HG02678 (cell line): Measurements from ENCODE around the gene WFIKKN1.
"Not testable (repeated sequence)": the region's sequence is repeated elsewhere in the genome, so short reads cannot be mapped to it uniquely, and the experiment has no call there.

Experiments
- ATAC-seq: cut with Tn5 transposase; IDR thresholded peaks from one replicate; pipeline ENCODE4 v1.9.1; 2021; ENCODE audit warnings: mild to moderate bottlenecking, moderate library complexity; ENCODE audit not compliant: unreplicated experiment

WFIKKN1 gene

DNA sequence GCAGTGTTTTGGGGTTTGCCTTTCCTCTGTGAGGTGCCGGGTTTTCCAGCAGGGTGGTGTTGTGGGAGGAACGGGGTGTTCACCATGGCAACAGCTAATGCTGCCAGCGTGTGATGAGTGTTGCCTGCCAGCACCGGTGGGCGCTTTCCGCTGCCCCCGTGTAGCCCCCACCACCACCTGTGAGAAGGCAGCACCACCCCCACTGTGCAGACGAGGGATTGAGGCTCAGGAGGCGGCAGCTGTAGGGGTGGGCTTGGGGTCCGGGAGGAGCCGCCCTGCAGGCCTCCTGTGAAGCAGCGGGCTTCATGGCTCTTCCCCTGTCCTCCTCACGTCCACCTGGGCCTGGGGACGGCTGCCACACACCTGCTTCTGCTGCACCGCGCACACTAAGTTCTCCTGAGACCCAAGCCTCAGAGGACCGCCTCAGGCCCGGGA is 35.7 kb upstream of the WFIKKN1 start:
- ATAC-seq = no peak

DNA sequence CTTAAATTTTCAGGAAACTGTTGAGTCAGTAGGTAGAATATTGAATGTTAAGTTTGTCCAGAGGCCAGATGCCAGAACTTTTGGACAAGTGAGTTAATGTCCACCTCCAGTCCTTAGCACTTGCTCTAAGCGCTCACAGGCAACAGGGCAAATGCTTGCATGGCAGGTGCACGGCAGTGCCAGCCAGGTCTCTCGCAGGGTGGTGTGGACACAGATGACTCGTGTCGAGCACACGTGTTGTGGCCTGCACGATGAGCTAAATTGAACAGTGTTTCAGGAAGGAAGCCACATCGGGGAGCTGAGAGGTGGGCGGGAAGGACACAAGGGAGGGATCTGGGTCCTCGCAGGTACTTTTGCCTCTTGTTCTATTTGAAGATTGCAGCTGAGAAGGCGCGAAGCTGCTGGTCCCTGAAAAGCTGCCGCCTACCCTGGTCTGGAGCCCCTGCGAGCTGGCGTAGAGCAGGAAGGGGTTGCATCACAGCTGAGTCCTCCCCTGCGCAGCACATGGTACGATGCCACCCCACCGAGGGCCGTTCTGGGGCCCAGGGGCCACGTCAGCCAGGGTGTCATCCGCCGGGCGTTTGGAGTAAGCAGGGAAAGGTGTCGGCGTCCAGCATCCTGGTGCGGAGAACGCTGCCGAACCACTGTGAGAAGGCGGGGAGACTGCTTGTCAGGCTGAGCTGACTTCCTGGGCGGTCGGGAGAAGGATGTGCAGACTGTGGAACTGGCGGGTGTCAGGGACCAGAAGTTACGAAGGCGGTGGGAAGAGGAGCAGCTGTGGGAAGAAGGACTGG is 34.6 kb upstream of the WFIKKN1 start:
- no peak for ATAC-seq

DNA sequence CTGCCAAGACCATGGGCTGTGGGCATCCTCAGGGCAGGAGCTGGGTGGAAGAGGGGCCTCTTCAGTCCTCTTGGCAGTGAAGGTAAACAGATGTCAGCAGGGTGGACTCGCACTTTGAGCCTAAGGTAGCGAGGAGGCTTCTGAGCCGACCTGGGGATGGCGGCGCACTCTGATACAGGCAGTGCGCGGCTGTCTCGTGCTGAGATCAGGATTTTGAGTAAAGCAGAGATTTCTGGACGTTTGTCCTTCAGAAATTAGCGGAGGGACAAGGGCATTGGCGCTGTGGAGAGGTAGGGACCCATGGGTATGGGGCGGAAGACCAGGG is 34.1 kb upstream of the WFIKKN1 start:
- no peak for ATAC-seq

DNA sequence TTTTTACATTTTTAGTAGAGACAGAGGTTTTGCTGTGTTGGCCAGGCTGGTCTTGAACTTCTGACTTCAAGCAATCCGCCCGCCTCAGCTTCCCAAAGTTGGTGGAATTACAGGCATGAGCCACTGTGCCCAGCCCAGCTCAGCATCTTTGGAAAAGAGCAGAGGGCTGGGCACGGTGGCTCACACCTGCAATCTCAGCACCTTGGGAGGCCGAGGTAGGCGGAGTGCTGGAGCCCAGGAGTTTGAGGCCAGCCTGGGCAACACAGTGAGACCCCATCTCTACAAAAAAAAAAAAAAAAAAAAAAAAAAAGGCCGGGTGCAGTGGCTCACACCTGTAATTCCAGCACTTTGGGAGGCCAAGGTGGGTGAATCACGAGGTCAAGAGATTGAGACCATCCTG is 33.1 kb upstream of the WFIKKN1 start:
- ATAC-seq = not testable (repeated sequence)

DNA sequence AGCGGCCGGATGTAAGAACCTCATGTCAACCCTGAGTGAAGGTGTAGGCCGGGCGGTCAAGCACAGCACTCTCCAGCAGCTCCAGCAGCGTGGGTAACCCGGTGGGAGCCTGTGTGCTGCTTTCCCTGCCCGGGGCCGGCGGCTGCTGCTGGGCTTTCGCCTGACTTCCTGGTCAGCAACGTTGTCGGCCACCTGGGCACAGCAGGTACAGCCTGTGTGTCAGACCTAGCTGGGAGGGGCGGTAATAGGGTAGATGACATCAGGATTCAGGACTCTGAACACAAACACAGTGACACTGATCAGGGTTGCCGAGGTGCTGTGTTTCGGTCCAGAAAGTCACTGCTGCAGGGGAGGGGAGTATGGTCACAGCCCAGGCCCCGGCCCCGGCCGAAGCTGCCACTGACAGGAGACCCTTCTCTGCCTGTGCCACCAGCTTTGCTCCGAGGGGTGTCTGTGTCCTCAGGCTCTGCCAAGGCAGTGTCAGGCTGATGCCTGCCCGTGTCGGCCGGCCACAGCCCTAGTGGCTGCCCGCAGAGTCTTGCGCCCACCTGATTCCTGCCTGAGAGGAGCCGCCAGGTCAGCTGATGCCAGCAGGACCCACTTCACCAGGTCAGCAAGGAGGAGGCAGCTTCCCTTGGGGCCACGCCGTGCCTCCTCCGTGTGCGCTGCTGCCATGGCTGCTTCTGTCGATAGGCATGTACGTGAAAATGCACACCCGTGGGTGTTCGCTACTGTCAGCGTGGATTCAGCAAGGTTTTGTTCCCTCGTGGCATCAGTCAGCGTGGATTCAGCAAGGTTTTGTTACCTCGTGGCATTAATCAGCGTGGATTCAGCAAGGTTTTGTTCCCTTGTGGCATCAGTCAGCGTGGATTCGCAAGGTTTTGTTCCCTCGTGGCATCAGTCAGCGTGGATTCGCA is 31.7 kb upstream of the WFIKKN1 start:
- ATAC-seq = no peak

DNA sequence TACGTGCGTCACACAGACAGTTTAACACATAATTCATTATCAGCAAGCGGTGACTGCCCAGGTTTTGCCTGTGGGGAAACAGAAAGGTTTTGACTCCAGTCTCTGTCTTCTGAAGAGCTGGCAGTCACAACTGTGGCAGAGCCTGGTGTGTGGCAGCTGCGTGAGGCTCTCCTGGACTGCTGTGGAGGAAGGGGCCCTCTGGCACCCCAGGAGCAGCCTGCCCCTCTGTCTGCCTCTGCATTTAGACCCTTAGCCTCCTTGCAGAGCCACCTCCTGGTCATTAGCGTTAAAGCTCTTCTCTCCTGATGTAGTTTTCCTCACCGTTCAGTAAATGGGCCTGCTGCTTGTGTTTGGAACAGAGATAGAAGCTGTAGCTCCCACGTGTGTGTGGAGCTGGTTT is 30.0 kb upstream of the WFIKKN1 start:
- no peak for ATAC-seq

DNA sequence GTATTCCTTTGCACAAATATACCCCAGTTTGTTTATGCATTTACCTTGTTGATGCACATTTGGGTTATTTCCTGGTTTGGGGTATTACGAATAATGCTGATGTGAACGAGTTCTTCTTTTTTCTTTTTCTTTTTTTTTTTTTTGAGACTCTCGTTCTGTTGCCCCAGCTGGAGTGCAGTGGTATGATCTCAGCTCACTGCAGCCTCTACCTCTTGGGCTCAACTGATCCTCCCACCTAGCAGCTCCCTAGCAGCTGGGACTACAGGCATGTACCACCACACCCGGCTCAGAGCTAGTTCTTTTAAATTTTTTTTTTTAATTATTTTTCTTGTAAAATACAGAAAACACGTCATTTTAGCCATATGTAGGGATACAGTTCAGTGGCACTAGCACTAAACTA is 26.9 kb upstream of the WFIKKN1 start:
- ATAC-seq = no peak

DNA sequence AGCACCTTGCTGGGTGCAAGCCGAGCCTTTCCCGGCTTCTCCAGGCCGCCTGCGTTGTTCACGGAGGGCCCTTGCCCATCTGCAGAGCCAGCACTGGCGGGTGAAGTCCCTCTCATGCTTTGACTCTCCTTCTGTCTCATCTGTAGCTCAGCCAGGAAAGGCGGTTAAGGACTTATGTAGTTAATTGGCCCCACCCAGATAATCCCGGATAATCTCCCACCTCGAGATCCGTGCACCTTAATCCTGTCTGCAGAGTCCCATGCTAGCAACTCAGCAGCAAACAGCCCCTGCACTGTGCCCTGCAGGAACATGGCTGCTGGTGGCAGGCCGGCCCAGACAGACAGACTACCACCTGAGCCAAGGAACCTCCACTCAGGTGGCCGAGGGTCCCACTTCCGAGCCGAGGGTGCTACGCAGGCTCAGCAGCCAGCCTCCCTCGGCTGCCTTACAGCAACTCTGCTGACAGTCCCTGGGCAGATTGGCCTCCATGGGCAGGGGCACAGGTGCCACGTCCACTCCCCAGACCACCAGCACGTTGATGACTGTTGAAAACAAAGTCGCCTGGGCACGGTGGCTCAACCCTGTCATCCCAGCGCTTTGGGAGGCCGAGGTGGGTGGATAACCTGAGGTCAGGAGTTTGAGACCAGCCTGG is 24.0 kb upstream of the WFIKKN1 start:
- no peak for ATAC-seq

DNA sequence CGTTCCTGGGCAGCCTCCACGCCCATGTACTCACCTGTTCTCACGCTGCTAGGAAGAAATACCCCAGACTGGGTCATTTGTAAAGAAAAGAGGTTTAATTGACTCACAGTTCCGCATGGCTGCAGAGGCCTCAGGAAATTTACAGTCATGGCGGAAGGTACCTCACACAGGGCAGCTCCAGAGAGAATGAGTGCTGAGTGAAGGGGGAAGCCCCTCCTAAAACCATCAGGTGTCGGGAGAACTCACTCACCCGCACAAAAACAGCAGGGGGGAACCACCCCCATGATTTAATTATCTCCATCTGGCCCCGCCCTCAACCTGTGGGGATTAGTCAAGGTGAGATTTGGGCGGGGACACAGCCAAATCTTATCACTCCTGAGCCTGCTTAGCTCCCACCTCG is 22.8 kb upstream of the WFIKKN1 start:
- ATAC-seq = no peak

DNA sequence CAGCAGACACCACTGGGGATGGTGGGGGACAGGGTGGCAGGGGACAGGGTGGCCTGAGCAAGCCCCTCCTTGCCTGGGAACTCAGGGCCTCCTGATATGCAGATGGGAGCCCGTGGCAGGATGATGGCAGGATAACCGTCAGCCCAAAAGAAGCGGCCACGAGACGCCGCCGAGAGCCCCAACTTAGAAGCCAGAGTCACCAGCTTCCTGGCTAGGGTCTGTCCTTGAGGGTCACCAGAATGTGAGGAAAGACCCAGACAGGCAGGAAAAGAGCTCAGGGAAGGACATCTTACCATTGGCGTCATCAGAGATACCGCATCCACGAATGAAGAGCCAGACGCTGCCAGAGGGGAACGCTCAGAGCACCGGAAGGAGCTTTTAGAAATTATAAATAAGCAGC is 21.5 kb upstream of the WFIKKN1 start:
- no peak for ATAC-seq

DNA sequence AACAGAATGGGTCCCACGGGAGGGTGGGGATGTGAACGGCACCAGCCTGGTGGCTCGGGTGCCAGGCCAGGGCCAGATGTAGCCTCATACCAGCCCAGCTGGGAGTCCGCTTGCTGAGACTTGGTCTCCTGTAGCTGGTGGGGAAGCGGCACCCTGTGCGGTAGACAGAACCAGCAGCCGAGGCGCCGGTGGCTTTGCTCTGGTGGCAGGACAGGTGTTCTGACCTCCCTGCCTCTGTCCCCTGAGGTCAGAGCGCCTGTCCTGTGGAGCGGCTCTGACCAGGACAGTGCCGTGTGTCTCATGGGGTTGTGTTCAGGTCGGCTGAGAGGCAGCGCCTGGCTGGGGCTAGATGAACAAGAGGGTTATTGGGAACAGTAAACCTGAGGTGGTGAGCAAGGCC is 20.8 kb upstream of the WFIKKN1 start:
- no peak for ATAC-seq

DNA sequence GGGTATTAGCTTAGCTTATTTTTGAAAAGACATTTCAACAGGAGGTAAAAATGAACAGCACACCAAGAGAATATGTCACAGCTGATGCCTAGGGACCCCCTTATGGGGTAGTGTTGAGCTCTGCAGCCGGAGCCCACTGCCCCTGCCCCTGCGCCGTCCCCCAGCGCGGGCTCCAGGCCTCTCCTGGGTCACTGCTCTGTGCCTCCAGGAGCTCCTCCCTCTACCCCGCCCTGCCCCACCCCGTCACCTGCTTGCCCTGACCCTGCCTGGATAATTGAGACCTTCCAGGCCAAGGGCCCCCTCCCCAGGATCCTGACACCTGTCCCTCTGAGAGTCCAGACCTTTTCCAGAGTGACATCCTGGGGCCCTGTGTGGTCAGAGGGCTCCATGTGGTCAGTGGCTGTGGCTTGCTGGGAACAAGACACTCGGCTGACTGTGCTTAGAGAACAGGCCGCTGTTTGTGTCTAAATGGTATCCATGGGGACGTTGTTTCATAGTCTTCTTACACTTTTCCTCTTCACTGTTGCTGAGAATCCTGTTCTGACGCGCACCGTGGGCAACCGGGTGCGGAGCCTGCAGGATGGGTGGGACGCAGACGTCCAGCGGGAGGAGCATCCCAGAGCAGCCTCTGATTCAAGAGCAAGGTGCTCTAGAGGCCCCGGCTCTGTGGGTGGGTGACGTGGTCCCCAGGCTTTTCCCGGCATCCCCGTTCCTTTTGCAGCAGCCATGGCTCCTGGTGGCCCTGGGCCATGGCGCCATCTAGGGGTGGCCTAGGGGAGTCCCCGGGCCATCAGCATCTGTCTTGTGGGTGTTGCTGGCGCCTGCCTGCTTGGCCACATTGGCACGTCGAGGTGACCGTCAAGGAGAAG is 20.0 kb upstream of the WFIKKN1 start:
- no peak for ATAC-seq

DNA sequence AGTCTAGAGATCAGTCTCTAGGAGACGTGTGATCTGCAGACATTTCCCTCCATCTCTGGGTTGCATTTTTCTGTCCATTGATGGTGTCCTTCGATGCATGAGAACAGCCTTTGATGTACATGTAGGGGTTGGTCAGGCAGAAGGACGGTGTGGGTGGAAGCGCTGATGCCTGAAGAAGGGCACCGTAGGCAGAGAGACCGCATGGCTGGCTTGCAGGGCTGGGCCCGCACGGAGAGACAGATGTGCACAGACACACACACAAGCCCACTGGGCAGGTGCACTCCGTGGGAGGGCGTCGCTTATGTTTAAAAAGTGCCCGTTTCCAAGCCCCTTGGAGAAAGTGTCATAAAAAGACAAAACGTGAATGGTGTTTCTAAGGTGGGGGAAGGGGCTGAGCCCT is 15.7 kb upstream of the WFIKKN1 start:
- no peak for ATAC-seq

DNA sequence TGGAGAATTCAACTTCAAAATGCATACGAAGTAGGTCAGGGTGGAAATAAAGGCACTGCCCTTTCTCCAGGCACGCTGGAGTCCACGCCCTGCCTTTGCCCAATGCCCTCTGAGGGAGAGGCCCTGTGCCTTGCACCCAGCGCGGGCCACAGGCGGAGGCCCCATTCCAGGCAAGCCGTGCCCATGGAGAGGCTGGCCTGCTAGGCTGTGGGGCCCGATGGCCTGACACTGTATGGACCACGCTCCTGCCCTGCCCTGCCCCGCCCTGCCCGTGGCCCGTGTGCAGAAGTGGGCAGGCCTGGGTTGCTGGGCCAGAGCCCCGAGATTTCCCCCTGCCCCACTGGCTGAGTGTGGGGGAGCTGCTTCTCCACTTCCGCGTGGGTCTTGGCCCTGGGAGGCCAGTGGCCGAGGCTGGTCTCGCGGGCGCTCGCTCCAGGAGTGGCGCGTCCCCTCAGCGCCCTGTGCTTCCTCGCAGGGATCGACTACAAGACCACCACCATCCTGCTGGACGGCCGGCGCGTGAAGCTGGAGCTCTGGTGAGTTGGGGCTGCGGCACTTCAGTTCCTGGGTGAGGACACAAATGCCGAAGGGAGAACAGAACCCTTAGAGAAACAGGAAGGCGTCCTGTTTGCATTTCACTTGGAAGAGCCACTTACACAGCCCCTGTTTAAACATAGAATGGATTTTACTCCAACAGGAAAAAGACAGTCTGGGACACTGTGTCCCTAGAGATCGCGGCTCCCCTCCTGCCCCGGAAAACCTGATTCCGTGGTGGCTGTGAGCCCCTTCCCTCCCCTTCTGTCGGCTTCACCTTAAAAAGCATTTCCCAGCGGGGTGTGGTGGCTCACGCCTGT is 13.8 kb upstream of the WFIKKN1 start:
- ATAC-seq = no peak

DNA sequence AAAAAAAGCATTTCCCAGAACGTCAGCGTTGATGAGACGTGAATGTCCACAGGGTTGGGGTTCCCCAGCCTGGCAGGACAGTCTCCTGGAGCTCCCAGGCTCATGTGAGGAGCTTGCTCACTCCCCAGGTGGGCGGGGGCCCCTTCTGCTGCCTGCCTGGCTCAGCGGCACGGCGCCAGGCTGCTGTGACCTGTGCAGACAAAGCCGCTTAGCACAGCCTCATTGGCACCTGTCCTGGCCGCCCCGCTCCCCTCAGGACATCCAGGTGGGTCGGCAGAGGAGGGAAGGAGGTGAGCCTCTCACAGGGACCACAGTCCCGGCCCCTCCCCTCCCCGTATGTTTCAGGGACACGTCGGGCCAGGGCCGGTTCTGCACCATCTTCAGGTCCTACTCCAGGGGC is 12.9 kb upstream of the WFIKKN1 start:
- ATAC-seq = no peak

DNA sequence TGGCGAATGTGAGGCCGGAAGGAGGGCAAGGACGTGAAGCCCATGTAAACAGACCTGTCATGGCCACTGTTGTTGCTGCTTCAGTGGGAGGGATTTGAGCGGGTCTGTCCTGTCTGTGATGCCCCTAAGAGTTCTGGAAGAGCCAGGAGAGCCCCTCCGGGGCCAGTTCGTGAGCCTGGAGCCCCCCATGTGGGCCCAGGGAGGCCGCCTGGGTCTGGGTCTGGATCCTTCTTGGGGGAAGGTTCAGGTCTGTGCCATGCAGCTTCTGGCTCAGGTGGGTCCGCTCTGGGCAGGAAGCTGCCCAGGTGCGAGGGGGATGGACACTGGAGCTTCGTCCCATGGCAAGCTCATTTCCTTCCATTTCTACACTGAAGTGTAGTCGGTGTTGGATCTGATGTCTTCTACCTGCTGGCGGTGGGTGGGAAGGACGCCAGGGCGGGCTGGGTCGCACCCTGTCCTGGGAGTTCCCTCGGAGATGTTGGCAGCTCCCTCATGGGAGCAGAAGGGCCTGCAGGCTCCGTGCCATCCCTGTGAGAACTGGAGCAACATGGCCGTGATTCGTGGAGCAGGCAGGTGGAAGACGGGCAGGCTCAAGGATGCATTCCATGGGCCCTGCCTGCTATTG is 11.2 kb upstream of the WFIKKN1 start:
- ATAC-seq = no peak

DNA sequence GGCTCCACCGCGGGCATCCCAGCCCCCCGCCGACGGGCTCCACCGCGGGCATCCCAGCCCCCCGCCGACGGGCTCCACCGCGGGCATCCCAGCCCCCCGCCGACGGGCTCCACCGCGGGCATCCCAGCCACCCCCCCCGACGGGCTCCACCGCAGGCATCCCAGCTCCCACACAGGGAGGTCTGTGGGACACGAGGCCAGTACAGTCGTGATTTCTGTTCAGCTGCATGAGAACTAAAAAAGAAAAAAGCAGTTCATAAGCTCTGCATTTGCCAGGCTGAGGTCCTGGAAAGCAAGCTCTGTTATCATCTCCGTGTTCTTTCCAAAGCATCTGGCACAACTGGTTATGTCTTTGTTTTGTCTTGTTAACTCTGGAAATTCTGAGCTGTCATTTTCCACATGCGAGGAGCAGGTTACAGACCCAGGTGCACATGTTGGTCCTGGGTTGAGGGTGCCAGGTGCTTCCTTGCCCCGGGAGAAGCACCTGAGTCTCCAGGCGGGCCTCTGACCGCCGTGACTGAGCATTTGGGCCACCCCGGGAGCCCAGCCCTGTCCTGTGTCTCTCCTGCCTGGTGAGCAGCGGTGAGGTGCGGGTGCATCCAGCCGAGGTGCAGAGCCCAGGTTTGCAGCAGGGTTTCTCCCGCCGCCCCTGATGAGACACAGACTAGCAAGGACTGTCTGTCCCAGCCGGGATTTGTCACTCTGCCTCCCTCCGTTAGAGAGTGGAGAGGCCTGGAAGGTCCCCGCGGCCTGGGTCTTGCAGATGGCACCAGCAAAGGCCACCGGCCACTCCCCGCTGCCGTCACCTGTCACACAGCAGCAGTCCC is 9.9 kb upstream of the WFIKKN1 start:
- no peak for ATAC-seq

DNA sequence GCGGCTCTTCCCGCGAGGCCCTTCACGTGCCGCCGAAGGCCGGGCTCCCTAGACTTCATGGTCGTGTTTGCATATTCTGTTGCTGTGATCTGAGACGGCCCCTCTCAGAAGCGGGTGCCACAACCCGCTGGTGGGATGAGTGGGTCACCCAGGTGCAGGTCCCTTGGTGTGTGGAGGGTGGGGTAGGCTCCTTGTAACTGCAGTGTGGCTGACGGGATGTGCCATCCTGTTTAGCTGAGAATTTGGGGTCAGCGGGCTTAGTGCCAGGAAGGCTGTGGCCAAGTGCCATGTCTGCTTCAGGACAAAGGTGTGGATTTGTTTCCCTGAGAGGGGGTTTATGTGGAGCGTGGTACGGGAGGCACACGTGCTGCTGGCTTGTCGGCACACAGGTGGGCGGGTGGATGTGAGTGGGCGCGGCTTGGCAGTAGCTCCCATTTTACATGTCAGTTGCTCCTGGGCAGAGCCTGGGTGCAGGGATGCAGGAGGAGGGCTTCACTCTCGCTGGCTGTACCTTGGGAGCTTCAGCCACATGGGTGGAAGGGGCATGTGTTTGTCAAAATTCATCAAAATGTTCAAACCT is 9.2 kb upstream of the WFIKKN1 start:
- no peak for ATAC-seq
